GM19395 (cell line): ENCODE results near the gene FCF1.
A peak's percentile ranks its signal among the peaks of the same experiment; 100 is the strongest.
"Not testable (repeated sequence)": the region's sequence is repeated elsewhere in the genome, so short reads cannot be mapped to it uniquely, and the experiment has no call there.

Experiments
- ATAC-seq: cut with Tn5 transposase; IDR thresholded peaks from one replicate; pipeline ENCODE4 v1.9.1; 2021; ENCODE audit warnings: mild to moderate bottlenecking, moderate library complexity; ENCODE audit not compliant: unreplicated experiment

FCF1 gene

DNA sequence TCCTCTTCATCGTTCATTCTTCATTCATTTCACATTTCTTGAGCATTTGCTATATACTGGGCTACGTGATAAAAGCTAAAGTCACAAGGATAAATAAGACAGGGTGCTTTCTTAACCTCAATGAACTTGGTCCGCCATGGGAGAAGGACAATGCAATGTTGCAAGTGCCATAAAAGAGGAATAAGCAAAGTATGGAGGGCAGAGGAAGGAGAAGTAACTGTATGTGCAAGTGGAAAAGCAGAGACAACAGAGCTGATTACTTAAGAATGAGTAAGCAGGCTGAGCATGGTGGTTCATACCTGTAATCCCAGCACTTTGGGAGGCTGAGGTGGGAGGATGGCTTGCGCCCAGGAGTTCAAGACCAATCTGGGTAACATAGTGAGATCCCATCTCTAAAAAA is 14.5 kb upstream of the FCF1 start:
- ATAC-seq = no peak

DNA sequence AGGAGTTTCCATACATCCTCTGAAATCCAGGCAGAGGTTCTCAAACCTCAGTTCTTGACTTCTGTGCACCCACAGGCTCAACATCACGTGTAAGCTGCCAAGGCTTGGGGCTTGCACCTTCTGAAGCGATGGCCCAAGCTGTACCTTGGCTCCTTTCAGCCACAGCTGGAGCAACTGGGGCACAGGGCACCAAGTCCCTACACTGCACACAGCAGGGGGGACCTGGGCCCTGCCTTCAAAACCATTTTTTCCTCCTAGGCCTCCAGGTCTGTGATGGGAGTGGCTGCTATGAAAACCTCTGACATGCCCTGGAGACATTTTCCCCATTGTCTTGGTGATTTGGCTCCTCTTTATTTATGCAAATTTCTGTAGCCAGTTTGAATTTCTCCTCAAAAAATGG is 10.7 kb upstream of the FCF1 start:
- ATAC-seq = no peak

DNA sequence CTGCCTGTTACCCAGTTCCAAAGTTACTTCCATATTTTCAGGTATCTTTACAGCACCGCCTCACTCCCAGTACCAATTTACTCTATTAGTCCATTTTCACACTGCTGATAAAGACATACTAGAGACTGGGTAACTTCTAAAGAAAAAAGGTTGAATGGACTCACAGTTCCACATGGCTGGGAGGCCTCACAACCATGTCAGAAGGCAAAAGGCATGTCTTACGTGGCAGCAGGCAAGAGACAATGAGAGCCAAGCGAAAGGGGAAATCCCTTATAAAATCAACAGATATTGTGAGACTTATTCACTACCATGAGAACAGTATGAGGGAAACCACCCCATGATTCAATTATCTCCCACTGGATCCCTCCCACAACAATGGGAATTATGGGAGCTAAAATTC is 9.9 kb upstream of the FCF1 start:
- ATAC-seq = no peak

DNA sequence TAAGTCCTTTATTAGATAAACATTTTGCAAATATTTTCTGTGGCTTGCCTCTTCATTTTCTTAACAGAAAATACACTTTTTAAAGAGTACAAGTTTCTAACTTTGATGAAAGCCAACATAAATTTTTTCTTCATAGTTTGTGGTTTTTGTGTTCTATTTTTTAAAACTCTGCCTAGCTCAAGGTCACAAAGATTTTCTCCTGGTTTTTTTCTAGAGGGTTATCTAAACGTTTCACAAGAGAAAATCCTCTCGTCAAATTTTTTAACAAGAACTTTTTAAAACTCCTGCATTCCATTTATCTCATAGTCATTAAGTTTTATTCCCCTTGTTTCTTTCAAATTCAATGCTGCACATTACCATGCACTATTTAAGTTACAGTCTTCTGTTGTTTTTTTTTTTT is 8.3 kb upstream of the FCF1 start:
- no peak for ATAC-seq

DNA sequence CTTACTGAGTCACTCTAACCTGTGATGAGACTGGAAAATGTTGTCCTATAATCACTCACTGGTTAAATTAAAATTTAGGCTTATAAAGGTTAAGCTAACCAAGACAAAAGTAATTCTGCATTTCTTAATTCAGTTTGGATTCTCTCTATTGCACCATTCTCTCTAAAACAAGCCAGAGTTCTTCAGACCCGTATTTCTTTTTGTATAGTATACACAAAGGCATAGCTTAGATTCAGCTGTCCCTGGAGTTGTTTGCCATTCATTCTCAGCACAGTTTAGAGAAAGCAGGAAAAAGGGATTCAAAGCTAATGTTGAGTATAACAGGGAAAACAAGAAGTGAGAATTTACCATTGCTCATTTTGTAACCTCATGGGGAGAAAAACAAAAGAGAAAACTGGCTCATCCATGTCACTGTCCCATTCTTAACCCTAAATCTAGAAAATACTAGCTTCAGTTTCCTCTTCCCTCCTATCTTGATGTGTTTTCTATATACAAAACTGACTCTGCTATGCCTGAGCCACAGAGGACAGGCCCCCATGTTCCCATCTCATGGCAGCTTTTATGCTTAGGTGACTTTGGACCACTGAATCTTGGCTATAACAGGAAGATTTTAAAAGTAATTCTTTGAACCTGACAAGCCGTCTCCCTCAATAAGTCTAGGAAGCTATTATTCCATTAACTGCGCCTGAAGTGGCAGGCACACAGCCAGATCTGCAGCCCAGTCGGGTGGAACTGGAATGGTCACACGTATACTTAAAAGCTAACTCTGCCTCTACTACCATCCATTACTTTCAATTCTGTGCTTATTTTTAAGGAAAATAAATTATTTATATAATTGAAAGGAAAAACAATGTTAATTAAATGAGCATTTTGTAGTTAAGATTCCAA is 7.1 kb upstream of the FCF1 start:
- ATAC-seq = no peak

DNA sequence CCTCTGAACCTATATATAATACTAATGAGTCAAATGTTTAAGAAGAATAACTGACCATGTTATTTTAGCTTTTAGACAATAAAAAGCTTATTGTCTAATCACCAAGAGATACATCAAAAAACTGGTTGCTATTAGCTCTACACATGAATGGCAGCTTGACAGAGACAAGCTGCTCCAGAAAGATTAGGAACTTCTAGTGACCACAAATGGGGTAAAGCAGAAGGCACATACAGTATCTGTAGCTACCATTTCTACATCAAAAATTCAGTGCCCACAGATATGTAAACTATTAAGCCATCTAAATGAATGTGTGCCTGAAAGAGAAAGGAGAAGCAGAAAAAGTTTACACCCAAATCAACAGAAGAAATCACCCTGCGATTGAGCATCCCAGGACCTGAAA is 2.5 kb upstream of the FCF1 start:
- no peak for ATAC-seq

DNA sequence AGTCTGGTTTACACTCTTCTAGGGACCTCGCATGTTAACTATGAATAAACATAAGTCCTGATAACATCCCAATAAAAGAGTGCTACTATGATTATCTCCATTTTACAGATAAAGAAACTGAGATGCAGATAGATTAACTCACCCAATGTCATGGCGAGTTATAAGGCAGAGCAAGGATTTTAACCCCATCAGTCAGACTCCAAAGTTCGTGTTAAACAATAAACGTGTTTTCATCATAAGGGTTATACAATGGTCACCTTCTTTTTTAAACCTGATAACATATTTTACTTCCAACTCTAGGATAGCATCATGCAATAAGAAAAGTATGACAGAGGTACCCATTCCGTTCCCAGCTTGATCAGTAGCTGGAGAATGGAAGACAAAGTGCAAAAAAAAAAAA is 1.3 kb upstream of the FCF1 start:
- ATAC-seq = no peak

DNA sequence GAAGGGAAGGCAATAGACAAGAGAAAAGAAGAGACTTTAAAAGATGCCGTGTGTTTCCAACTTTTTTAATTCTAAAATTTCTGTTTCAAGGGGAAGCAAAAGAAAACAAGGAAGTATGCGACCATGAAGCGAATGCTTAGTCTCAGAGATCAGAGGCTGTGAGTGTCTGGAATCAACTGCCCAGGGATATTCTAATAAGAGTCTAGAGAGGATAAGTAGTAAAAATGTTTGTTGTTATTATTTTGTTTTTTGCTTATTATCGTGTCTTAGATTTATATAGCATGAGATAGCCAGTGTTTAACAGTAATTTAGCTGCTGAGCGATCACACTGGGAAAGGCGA is 421 bp downstream of the FCF1 start:
- no peak for ATAC-seq

DNA sequence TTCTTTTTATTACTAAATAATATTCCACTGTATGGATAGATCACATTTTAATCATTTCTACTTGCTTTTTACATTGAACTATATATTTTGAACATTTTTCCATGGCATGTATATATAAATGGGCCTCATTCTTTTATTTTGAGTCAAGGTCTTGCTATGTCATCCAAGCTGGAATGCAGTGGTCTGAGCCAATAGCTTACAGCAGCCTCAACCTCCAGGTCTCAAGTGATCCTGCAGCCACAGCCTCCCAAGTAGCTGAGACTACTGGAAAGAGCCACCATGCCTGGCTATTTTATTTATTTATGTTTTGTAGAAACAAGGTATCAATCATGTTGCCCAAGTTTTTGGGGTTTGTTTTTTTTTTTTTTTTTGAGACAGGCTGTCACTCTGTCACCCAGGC is 7.6 kb downstream of the FCF1 start:
- ATAC-seq = no peak

DNA sequence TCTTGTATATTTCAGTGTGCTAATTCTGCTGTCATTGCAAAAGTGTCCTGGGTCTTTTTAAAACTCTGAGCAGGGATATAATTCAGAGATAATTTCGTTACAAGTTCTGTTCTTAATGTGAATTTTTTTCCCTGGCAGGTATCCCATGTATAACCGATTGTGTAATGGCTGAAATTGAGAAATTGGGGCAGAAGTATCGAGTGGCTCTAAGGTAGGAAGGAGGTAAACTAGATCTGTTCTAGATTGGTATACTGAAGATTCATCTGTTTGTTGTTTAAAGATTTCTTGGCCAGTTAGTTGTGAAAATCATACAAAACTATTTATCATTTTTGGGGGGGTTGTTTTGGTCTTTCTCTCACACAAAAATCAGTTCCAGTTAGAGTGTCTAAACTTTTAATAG is 10.2 kb downstream of the FCF1 start:
- ATAC-seq = no peak

DNA sequence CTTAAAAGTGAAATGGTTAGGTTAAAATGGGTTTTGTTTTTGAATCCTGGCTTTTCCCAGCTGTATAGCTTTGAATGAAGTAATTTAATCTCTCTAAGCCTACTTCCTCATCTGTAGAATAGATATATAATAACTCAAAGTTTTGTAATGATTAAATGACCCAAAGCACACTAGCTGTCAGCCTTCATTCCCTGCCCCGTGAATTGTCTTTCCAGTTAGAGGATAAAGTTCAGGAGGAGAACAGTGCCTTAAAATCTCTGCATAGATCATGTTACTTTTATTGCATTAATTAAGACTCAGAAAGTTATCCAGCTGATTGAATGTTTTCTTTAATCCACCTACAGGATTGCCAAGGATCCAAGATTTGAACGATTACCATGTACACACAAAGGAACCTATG is 19.4 kb downstream of the FCF1 start:
- ATAC-seq = no peak

DNA sequence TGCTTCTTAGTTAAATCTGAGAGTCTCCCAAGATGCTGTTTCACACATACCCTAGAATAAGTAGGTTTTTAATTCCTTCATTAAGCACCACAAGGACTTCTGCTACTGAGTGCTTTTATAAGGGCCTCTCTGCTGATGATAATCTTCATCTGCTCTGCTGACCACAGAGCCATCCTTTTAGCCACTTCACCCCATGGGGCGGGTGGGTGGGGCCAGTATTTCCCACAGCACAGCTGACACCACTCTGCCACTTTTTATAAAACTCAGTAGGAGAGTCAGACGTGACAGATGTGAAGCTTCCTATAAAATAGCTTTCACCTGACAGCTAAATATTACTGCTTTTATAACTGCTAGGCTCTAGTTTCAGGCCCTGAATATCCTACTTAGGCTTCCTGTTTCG is 20.3 kb downstream of the FCF1 start:
- no peak for ATAC-seq

DNA sequence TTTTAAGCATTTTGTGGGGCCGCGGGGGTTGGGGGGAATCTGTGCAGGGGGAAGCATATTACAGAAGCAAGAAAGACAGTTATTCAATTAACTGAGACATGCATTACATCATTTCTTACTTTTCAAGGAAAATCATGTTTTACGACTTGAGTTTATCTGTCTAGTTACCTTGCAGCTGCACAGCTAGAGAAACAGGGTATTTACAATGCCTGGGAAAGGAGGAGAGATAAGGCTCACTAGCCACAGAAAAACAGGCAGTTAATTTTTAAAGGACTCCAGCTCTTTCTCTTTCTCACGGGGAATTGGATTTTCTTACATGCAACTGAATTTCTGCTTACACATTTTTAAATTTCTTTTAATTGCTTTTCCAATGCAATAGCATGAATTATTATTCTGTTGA is 22.2 kb downstream of the FCF1 start:
- ATAC-seq = no peak

DNA sequence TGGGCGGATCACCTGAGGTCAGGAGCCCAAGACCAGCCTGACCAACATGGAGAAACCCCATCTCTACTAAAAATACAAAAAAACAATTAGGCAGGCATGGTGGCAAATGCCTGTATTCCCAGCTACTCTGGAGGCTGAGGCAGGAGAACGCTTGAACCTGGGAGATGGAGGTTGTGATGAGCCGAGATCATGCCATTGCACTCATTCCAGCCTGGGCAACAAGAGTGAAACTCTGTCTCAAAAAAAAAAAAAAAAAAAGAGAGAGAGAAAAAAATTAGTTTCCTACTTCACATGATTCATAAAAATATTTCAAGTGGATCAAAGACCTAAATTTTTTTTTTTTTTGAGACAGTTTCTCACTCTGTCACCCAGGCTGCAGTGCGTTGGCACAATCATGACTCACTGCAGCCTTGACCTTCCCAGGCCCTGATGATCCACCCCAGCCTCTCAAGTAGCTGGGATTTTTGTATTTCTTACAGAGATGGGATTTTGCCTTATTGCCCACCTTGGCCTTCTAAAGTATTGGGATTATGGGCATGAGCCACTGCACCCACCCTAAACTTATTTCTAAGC is 24.9 kb downstream of the FCF1 start:
- no peak for ATAC-seq

DNA sequence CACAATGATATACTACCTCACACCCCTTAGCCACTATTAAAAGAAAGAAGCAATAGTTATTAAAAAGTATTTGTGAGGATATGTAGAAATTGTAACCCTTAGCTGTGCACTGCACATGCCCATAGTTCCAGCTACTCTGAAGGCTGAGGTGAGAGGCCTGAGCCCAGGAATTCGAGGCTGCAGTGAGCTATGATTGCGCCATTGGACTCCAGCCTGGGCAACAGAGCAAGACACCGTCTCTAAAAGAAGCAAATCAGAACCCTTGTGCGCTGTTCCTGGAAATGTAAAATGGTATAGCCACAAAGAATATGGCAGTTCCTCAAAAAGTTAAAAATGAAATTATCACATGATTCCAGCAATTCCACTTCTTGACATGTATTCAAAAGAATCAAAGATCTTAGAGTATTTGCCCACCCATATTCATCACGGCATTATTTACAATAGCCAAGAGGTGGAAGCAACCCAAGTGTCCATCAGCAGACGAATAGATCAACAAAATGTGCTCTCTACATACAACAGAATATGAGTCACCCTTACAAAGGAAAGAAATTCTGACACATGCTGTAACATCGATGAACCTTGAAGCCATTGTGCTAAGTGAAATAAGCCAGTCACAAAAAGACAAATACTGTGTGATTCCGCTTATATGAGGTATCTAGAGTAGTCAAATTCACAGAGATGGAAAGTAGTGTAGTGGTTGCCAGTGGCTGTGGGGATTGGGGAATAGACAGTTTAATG is 26.5 kb downstream of the FCF1 start:
- no peak for ATAC-seq

DNA sequence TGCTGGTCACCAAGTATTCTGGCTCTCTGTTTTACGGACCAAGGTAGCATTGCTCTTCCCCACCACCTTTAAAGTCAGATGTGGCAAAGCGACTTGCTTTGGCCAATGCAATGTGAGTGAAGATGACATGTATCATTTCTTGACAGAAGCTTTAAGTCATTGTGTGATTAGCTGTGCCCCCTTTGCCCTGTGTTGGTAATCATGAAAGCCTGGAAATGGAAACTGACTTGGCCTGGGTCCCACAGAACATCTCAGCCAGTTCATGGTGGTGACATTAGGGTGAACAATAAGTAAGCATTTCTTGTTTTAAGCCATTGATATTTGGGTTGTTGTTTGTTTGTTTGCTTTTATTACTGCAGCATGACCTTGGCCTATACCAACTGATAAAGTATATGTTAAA is 34.3 kb downstream of the FCF1 start:
- no peak for ATAC-seq

DNA sequence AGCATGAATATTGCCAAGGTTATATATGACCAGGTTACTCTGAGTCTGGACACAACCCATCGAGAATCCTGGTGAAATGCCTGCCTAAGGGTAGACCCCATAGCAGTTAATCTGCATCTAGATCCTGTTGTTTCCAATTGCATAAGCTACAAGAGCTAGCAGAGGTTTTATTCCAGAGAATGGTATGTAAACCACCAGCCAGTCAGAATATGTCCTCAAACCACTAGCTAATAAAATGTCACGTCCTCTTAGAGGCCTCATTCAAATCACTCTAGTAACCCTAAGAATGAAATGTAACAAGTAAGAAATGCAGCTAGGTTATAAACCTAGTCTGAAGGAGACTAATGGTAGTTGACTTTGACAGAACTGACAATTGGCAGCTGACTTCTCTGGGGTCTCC is 41.2 kb downstream of the FCF1 start:
- no peak for ATAC-seq

DNA sequence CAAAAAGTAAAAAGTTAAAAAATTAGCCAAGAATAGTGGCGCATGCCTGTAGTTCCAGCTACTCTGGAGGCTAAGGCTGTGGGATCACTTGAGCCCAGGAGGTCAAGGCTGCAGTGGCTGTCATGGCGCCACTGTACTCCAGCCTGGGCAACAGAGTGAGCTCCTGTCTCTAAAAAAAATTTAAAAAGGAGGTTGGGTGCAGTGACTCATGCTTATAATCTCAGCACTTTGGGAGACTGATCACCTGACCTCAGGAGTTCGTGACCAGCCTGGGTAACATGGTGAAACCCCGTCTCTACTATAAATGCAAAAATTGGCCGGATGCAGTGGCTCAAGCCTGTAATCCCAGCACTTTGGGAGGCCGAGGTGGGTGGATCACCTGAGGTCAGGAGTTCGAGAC is 42.0 kb downstream of the FCF1 start:
- no peak for ATAC-seq

DNA sequence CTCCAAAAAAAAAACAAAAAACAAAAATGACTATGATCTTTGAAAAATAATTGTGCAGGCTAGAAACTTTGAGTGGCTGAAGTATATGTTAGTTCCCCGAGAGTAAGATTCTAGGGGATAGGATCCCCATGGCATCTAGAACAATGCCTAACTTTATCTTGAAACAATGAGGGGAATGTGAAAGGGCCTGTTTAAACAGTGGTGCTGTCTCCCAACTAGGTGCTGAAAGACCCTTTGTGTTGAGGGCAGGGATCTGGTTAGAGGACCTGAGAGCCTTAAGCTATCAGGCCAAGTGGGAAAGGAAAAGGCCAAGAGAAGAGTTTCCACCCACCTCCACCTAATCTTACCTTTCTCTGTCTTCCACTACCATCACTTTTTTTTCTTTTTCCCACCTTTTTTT is 43.4 kb downstream of the FCF1 start:
- no peak for ATAC-seq

DNA sequence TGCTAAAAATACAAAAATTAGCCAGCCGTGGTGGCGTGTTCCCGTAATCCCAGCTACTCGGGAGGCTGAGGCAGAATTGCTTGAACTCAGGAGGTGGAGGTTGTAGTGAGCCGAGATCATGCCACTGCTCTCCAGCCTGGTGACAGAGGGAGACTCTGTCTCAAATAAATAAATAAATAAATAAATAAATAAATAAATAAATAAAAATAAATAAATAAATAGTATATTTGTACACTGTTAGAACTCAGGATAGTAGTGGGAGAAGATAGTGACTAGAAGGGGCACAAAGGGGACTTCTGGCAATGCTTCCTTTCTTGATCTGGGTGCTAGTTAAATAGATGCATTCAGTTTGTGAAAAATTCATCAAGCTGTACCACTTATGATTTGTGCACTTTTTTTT is 45.6 kb downstream of the FCF1 start:
- not testable (repeated sequence) for ATAC-seq

DNA sequence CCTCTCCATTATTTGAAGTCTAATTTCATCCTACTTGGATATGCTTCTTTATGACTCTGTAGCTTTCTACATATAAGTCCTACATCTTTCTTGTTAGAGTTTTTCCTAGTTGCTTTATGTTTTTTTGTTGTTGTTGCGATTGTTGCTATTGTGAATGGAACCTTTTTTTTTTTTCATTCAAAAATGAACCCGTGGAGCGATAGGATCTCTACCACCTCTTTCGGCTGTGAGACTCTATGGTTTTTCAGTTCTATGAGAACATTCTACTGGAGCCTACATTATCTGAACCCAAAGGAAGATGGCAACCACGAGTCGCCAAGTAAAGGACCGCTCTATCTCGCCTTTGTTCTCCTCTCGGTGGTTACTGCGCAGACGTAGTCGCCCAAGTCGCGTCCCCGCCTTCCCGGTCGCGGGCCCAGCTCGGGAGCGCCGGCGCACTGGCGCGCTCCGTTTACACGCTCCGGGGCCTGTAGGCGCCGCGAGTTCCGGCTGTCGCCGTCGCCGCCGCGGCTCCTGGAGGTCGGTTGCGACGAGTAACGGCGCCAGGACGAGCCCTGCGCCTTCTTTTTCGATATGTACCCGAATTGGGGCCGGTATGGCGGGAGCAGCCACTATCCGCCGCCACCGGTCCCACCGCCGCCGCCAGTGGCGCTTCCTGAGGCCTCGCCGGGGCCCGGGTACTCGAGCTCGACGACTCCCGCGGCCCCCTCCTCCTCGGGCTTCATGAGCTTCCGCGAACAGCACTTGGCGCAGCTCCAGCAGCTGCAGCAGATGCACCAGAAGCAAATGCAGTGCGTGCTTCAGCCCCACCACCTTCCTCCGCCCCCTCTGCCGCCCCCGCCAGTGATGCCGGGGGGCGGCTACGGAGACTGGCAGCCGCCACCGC is 50.2 kb downstream of the FCF1 start, which contains the start of gene YLPM1:
TSS of gene YLPM1 (plus strand) at position 400 of the 886 bp plus-strand sequence. CDS start at position 574, 174 bp downstream.
- peak; percentile 92 for ATAC-seq
